Renal cortex interstitium (tissue), 11 donors: Measurements from ENCODE around the gene USP10. TPM values are rescaled to one million over a fixed set of nuclear protein-coding genes. Genes with fewer than 3 reads are reported as not detected.
"Not testable (repeated sequence)": the region's sequence is repeated elsewhere in the genome, so short reads cannot be mapped to it uniquely, and the experiment has no call there.

Experiments used
- DNase-seq, 11 donors: peaks; one replicate each; pipeline ENCODE4 v3.0.0-alpha.2; 2013; ENCODE audit warnings: low read depth in 9 of 11, low spot score in 4 of 11; ENCODE audit errors: extremely low read depth in 1 of 11
- polyA plus RNA-seq, 3 donors: library from polyadenylated mRNA; unstranded; fragments of 120-200 nt; gene quantifications; one replicate each; pipeline ENCODE4 v1.2.1, GENCODE V29; 2013; ENCODE audit not compliant: insufficient read length in 3 of 3

The USP10 gene
- polyA plus RNA-seq, 3 donors: 112 to 134 (median 113) TPM

GRCh38 chr16:84738255-84739038 is 38.6 kb downstream of the USP10 start:
- peak in 8 of 11 donors; percentile 44 to 62 (median 55) for DNase-seq

DNA sequence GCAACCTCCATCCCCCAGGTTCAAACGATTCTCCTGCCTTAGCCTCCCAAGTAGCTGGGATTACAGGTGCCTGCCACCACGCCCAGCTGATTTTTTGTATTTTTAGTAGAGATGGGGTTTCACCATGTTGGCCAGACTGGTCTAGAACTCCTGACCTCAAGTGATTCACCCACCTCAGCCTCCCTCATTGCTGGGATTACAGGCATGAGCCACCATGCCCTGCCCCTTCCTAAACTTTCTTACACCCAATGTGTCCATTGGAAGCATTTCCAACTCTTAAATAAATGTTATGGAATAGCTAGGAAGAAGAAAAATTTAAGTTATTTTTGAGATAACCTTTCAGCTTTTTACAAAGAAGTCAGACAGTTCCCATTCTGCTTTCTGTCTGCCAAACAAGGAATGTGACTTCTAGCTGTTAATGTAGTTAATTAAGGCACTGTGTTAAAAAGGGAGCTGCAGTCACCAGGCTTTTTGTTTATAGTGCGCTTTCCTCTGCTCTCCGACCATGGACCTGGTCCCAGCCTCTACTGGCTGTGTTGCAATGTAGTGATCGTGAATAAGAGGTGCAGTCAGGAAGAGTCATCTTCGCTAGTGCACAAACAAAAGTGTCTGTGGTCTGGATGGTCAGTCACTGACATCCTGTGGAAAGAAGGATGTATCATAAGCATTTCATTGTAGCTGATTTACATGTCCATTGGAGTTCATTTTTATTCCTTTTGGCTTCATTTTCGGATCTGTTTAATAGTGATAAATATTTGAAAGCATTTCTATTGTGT is 39.7 kb downstream of the USP10 start:
- no peak for DNase-seq

DNA sequence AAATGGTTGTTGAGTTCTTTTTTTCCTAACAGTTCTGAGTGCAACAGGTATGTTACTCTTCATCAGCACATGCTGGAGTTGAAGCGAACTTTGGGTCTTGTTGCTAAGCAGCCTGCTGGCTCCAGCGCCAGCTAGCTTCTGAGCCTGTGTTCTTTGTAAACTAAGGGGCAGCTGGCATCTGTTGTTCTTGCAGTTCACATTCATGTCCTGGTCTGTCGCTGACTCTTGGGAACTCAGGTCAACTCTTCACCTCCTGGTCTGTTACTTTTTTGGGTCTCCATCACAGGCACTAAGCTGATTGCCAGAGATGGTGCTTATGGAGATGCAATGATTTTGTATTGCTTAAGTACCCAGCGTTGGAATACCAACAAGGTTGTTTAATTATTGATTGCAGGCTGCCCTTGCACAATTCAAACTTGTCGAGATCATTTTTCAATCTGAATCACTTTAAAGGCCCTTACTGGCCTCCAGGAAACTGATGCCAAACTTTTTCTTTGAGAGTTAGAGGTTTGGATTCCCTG is 40.9 kb downstream of the USP10 start:
- DNase-seq: no peak

DNA sequence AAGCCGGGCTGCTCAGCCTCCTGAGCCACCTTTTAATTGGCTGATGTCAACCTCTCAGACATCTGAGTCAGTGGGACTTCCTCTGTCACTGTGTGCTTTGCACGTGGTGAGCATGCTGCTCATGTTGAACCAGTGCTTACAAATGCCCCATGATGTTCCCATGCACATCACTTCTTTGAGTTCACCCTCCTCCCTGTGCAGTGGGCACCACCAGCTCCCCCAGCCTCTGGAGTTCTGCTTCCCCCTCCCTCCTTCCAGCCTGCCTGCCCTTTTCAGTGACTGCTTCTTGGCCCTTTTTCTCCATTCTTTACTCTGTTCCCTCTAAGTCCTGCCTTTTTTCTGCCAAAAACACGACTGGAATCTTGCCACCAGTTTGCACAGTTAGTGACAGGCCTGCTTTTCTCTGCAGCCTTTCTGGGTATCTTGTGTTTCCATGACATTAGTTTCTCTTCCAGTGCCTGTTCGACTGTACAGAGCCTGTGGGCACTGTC is 41.6 kb downstream of the USP10 start:
- no peak for DNase-seq

- no peak for DNase-seq
Observed at GRCh38 chr16:84742641-84743092, 42.9 kb downstream of the USP10 start.

GRCh38 chr16:84746231-84746630 is 46.4 kb downstream of the USP10 start:
- DNase-seq: no peak

GRCh38 chr16:84746875-84747274 is 47.1 kb downstream of the USP10 start:
- no peak for DNase-seq

GRCh38 chr16:84748247-84748646 is 48.4 kb downstream of the USP10 start:
- DNase-seq: not testable (repeated sequence)

DNA sequence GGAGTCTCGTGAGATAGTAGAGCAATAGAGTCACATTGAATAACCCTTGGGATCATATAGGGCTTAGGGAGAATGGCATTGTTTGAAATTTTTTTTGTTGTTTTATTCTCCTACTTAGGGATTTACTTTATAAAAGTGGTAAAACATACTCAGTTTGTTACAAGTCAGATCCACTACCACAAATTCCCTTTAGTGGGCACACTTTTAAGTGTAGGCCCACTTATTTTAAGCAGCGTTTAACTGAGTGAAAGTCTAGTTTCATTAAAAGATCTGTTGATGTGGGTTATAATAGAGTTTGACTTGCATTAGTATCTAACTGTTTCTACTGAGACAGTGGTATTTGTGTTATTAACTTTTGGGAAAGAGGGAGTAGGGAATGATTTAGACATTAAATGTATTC is 49.3 kb downstream of the USP10 start:
- no peak for DNase-seq

DNA sequence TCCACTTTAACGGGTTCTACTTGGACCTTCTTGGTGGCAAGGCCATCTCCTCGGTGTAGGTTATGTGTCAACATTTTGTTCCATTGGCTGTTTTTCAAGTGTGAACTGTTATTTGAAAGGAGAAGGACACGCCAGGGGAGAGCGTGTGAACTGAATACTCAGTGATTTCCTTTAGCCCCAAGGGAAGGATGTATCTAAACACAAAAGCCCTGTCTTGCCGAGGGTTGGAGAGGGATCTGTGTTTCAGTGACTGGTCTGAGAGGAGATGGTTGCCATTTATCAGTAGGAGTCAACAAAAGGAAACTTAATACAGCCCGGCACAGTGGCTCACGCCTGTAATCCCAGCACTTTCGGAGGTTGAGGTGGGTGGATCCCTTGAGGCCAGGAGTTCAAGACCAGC is 50.0 kb downstream of the USP10 start:
- no peak for DNase-seq

DNA sequence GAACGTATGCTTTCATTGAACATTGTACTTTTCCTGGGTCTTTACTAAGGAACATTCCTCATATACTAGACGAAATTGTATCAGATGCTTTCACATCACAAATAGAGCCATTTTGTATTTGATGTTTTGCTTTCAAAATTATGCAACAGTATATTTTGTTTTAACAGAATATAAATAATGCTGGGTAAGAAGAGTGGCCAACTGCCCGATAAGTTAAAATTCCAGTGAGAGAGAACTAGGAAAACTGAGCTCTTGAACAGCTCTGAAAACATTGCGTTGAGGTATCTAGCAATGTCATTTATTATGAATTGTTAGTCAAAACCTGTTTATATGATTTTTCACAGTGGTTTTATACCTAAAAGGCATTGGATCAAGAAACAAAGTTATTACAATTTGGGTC is 50.8 kb downstream of the USP10 start:
- no peak for DNase-seq

GRCh38 chr16:84751241-84751640 is 51.4 kb downstream of the USP10 start:
- no peak for DNase-seq

DNA sequence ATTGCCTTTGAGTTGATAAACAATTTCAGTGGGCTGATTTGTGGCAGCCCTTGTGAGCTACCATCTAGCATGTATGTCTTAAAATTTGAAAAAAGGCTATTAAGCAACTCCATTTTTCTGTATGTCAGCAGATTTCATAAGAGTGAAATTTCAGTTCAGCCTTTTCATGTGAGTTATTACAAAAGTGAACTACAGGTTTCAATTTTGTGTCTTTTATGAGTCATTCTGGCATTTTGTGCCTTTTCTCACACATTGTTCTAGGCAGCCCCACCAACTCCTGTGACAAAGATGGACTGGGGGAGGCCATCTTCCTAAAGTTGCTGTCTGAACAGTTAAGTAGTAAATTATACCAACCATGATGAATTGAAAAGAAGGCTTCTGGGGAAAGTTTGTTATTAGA is 52.1 kb downstream of the USP10 start:
- no peak for DNase-seq

- no peak for DNase-seq
Observed at GRCh38 chr16:84752600-84752999, 52.8 kb downstream of the USP10 start.

GRCh38 chr16:84753412-84754326 is 53.9 kb downstream of the USP10 start:
- no peak for DNase-seq

DNA sequence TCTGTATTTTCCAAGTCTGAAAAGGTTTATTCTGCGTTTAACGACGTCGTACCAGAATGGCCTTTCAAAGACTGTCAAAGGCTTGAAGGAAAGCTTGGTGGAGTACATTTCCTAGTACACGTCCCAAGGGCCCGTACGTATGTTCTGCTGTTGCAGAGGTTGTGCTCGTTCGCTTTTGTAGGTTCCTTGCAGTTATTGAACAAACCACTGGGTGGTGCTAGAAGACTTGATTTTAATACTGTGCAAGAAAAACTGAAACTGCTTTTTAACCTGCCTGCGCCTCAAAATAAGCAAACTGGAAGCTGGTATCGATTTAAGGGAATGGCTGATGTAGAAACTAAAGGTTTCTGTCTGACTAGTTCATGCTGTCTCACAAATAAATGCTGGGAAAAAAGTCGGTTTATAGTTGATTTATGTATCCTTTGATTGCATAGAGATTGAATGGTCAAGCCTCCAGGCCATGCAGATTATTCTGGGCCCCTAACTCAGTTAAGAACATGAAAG is 54.6 kb downstream of the USP10 start:
- DNase-seq: peak; percentile 67 to 87 (median 77)

DNA sequence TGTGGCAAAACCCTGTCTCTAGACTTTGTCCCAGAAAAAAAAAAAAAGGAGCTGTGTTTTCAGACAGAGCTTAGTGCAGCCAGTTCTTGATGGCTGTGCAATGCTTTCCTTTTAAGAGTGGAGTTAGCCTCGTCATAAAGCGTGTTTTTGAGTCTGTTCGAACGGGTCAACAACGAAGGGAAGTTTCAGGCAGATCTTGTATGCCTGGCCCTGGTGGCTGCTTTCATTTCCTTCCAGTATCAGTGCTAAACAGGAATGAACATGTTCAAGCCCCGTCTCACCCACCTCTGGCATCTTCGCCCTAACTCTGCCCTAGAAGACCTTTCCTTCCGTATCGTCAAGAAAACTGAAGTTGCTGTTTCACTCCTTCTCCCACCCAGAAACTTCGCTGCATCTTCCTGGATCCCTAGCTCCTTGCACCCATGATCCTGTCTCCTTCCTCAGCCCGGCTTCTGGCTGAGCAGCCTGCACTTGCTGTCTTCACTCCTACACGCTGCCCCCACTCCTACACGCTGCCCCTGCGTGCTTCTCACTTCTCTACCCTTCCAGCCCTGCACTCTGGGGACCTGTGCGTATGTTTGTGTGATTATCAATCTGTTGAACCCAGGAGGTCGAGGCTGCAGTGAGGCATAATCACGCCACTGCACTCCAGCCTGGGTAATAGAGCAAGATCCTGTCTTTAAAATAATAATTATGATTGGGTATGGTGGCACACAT is 55.3 kb downstream of the USP10 start:
- no peak for DNase-seq

DNA sequence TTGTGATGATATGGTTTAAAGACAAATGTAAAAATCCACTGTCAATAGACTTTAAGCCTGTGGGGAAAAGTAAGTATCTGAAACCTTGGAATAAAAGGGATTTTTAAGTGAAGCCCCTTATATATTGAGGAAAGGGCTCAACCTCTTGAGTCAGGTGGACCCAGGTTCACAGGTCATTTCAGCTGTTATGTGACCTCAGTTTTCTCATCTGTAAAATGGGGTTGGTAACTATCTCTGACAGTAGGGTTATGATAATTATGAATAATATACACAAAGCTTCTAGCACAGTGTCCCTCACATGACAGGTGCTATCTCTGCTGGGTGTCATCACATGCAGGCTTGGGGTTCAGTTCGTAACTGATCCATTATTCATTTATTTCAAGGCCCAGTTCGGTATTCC is 57.0 kb downstream of the USP10 start:
- DNase-seq: no peak
